IMR-90 (cell line): ENCODE measurements around the gene PPP2R5E. TPM values are rescaled to one million over a fixed set of nuclear protein-coding genes. Genes with fewer than 3 reads are reported as not detected.

ENCODE experiments used
- ATAC-seq: fragments of 200-7000 bp; cut with Tn5 transposase; 2 replicates; pipeline ENCODE4 v1.9.1; 2020; ENCODE audit warnings: low read depth, mild to moderate bottlenecking, moderate library complexity
- BruUV-seq: library from RNA; stranded (reverse); fragments of 400-500 nt; replicated peaks from 2 replicates; lab custom pipeline; 2021; lab: Mats Ljungman, UMichigan
- CTCF ChIA-PET: fragments of 300-600 bp; formaldehyde crosslinking; extraction: SDS; loops from one replicate; lab custom pipeline; 2021; ENCODE audit warnings: antibody characterized with exemption; lab: Yijun Ruan, JAX
- POLR2A ChIA-PET: fragments of 300-600 bp; sonication (Branson Sonifier 250); formaldehyde crosslinking; loops from one replicate; lab custom pipeline; 2022; ENCODE audit warnings: antibody characterized with exemption; ENCODE audit not compliant: unreplicated experiment; lab: Charles Lee
- DNase-seq: peaks from one replicate; pipeline ENCODE4 v3.0.0; 2013
- H2AFZ ChIP-seq: replicated peaks from 2 replicates; pipeline ENCODE3; 2013; ENCODE audit warnings: low read length, mild to moderate bottlenecking; ENCODE audit not compliant: poor library complexity
- H2AK5ac ChIP-seq: 2 replicates; pipeline ENCODE4 v1.6.1; 2013; ENCODE audit warnings: low read depth, low read length, inconsistent platforms
- H2AK9ac ChIP-seq: replicated peaks from 2 replicates; pipeline ENCODE3; 2013; ENCODE audit warnings: mild to moderate bottlenecking, low read depth, low read length, moderate library complexity; ENCODE audit not compliant: poor library complexity
- H2BK120ac ChIP-seq: 2 replicates; pipeline ENCODE4 v1.6.1; 2013; ENCODE audit warnings: low read depth, low read length, inconsistent platforms
- H2BK15ac ChIP-seq: 3 replicates; pipeline ENCODE4 v1.6.1; 2013; ENCODE audit warnings: low read depth, low read length, inconsistent platforms
- H2BK20ac ChIP-seq: 2 replicates; pipeline ENCODE4 v1.6.1; 2013; ENCODE audit warnings: low read depth, mild to moderate bottlenecking, inconsistent platforms, low read length, moderate library complexity
- H2BK5ac ChIP-seq: 2 replicates; pipeline ENCODE4 v1.6.1; 2013; ENCODE audit warnings: mild to moderate bottlenecking, low read depth, low read length, inconsistent platforms; ENCODE audit not compliant: poor library complexity, severe bottlenecking
- H3K14ac ChIP-seq: replicated peaks from 2 replicates; pipeline ENCODE4 v1.6.1; 2013; ENCODE audit warnings: low read depth, low read length, inconsistent platforms
- H3K18ac ChIP-seq: 2 replicates; pipeline ENCODE4 v1.6.1; 2013; ENCODE audit warnings: low read depth, low read length, control low read depth
- H3K23ac ChIP-seq: 2 replicates; pipeline ENCODE4 v1.6.1; 2013; ENCODE audit warnings: low read depth, low read length, inconsistent platforms
- H3K27ac ChIP-seq: 2 replicates; pipeline ENCODE4 v1.5.1; 2013; ENCODE audit warnings: mild to moderate bottlenecking, control low read depth, low read length; ENCODE audit not compliant: insufficient read depth
- H3K27me3 ChIP-seq: 2 replicates; pipeline ENCODE4 v1.6.1; 2013; ENCODE audit warnings: low read length; ENCODE audit not compliant: control insufficient read depth, insufficient read depth
- H3K36me3 ChIP-seq: 2 replicates; pipeline ENCODE4 v1.6.1; 2013; ENCODE audit warnings: low read length, mixed read lengths; ENCODE audit not compliant: control insufficient read depth, insufficient read depth
- H3K4ac ChIP-seq: 2 replicates; pipeline ENCODE4 v1.6.1; 2013; ENCODE audit warnings: low read depth, low read length, inconsistent platforms
- H3K4me1 ChIP-seq: 2 replicates; pipeline ENCODE4 v1.6.1; 2013; ENCODE audit warnings: low read length, mixed read lengths; ENCODE audit not compliant: control insufficient read depth, insufficient read depth
- H3K4me2 ChIP-seq: 2 replicates; pipeline ENCODE4 v1.6.1; 2013; ENCODE audit warnings: low read depth, mild to moderate bottlenecking, control low read depth, low read length, moderate library complexity
- H3K4me3 ChIP-seq: 2 replicates; pipeline ENCODE4 v1.5.1; 2013; ENCODE audit warnings: low read depth, mild to moderate bottlenecking, control low read depth, low read length, moderate library complexity; ENCODE audit not compliant: insufficient read depth
- H3K56ac ChIP-seq: 2 replicates; pipeline ENCODE4 v1.6.1; 2013; ENCODE audit warnings: low read length, inconsistent platforms; ENCODE audit not compliant: insufficient read depth; ENCODE audit errors: extremely low read depth
- H3K79me1 ChIP-seq, 2 experiments: 2 replicates each; pipeline ENCODE4 v1.6.1; 2013; ENCODE audit warnings: low read length in 2 of 2, inconsistent platforms in 1 of 2, low read depth in 1 of 2
- H3K9ac ChIP-seq: 2 replicates; pipeline ENCODE4 v1.6.1; 2013; ENCODE audit warnings: low read depth, low read length, control low read depth
- H3K9me1 ChIP-seq: 2 replicates; pipeline ENCODE4 v1.6.1; 2013; ENCODE audit warnings: low read length, inconsistent platforms; ENCODE audit not compliant: insufficient read depth
- H3K9me3 ChIP-seq: 2 replicates; pipeline ENCODE4 v1.6.1; 2013; ENCODE audit warnings: low read length; ENCODE audit not compliant: control insufficient read depth, insufficient read depth
- H4K20me1 ChIP-seq: 2 replicates; pipeline ENCODE4 v1.6.1; 2013; ENCODE audit warnings: low read length, inconsistent platforms; ENCODE audit not compliant: insufficient read depth
- H4K5ac ChIP-seq: 2 replicates; pipeline ENCODE4 v1.6.1; 2013; ENCODE audit warnings: mild to moderate bottlenecking, low read depth, low read length, control low read depth
- H4K8ac ChIP-seq, 2 experiments: 2 replicates each; pipeline ENCODE4 v1.6.1; 2013; ENCODE audit warnings: low read depth in 2 of 2, low read length in 2 of 2, control low read depth in 1 of 2, inconsistent platforms in 1 of 2
- H4K91ac ChIP-seq: 2 replicates; pipeline ENCODE4 v1.6.1; 2013; ENCODE audit warnings: low read depth, low read length, inconsistent platforms; ENCODE audit not compliant: insufficient read depth
- BHLHE40 ChIP-seq: fragments of 150-350 bp; IDR thresholded peaks from 2 replicates; pipeline ENCODE4 v1.6.1; 2016; ENCODE audit warnings: mild to moderate bottlenecking, low read depth, low read length
- CEBPB ChIP-seq: IDR thresholded peaks from 2 replicates; pipeline ENCODE4 v1.6.1; 2012; ENCODE audit warnings: low read depth, low read length, improper control_type of control experiment
- CHD1 ChIP-seq: IDR thresholded peaks from 2 replicates; pipeline ENCODE4 v1.6.1; 2012; ENCODE audit warnings: low read depth, low read length, improper control_type of control experiment
- CTCF ChIP-seq: conservative IDR thresholded peaks from 2 replicates; pipeline ENCODE4 v1.5.1; 2012; ENCODE audit warnings: mild to moderate bottlenecking, low read depth, low read length, improper control_type of control experiment
- ELK1 ChIP-seq: fragments of 150-350 bp; IDR thresholded peaks from 2 replicates; pipeline ENCODE4 v1.6.1; 2016; ENCODE audit warnings: low read depth, mild to moderate bottlenecking, low read length, moderate library complexity, borderline replicate concordance
- FOS ChIP-seq: fragments of 150-350 bp; IDR thresholded peaks from 2 replicates; pipeline ENCODE4 v1.6.1; 2016; ENCODE audit warnings: low read depth, low read length
- MAFK ChIP-seq: IDR thresholded peaks from 2 replicates; pipeline ENCODE4 v1.6.1; 2012; ENCODE audit warnings: low read depth, low read length, improper control_type of control experiment
- MXI1 ChIP-seq: IDR thresholded peaks from 2 replicates; pipeline ENCODE4 v1.6.1; 2012; ENCODE audit warnings: low read depth, mild to moderate bottlenecking, low read length, moderate library complexity, borderline replicate concordance
- NFE2L2 ChIP-seq: fragments of 150-350 bp; IDR thresholded peaks from 2 replicates; pipeline ENCODE4 v1.6.1; 2016; ENCODE audit warnings: low read depth, mild to moderate bottlenecking, low read length
- POLR2A ChIP-seq: IDR thresholded peaks from 2 replicates; pipeline ENCODE4 v1.6.1; 2012; ENCODE audit warnings: mild to moderate bottlenecking, low read depth, low read length
- RAD21 ChIP-seq: IDR thresholded peaks from 2 replicates; pipeline ENCODE4 v1.6.1; 2012; ENCODE audit warnings: low read length, improper control_type of control experiment
- RCOR1 ChIP-seq: IDR thresholded peaks from 2 replicates; pipeline ENCODE4 v1.6.1; 2012; ENCODE audit warnings: mild to moderate bottlenecking, low read length, improper control_type of control experiment; ENCODE audit not compliant: insufficient replicate concordance
- RFX5 ChIP-seq: IDR thresholded peaks from 2 replicates; pipeline ENCODE4 v1.8.0; 2012; ENCODE audit warnings: low read depth, mild to moderate bottlenecking, low read length, moderate library complexity
- SMC3 ChIP-seq: fragments of 150-350 bp; IDR thresholded peaks from 2 replicates; pipeline ENCODE4 v1.6.1; 2016; ENCODE audit warnings: low read depth, mild to moderate bottlenecking, antibody characterized with exemption, low read length, moderate library complexity
- USF2 ChIP-seq: fragments of 150-350 bp; IDR thresholded peaks from 2 replicates; pipeline ENCODE4 v1.6.1; 2017; ENCODE audit warnings: mild to moderate bottlenecking, antibody characterized with exemption, low read length, low read depth
- WGBS, 2 experiments: methylation state at CpG; one replicate each; pipeline versions ENCODE4 v1.1.5 to v1.1.7; 2013; ENCODE audit warnings: missing lambda C conversion rate in 2 of 2; ENCODE audit not compliant: insufficient read length in 1 of 2; ENCODE audit errors: extremely low coverage in 2 of 2; 5-methylcytosine and 5-hydroxymethylcytosine counted together
- dilution Hi-C: fragments of 300-500 bp; cut with HindIII; formaldehyde crosslinking; loops from one replicate; pipeline ENCODE4 v1.14.3; 2018; ENCODE audit warnings: low sequenced_read_pairs; ENCODE audit not compliant: unreplicated experiment
- in situ Hi-C: fragments of 300-500 bp; cut with MboI; formaldehyde crosslinking; loops from 3 replicates; pipeline ENCODE4 v1.14.3; 2019; ENCODE audit warnings: low sequenced_read_pairs, inconsistent platforms, mixed read lengths
- intact Hi-C: fragments of 100-400 bp; cut with micrococcal nuclease; formaldehyde crosslinking; loops from 2 replicates; pipeline ENCODE4 v1.10.0; 2022
- polyA plus RNA-seq, 3 experiments: library from polyadenylated mRNA; depleted of rRNA; stranded (reverse); fragments of >200 nt; gene quantifications; 2 replicates each; pipeline ENCODE4 v1.2.3, GENCODE V29; 2012; ENCODE audit warnings: low replicate concordance in 1 of 3
- total RNA-seq: library from RNA; depleted of rRNA; stranded (reverse); fragments of >200 nt; gene quantifications from 2 replicates; pipeline ENCODE4 v1.2.3, GENCODE V29; 2012

Gene PPP2R5E
- total and polyA plus RNA-seq, 2 of the 4 experiments (the other 2 are of a cell fraction): 9.7 to 12.2 TPM

- peak; percentile 95 for ATAC-seq
- no peak overlapping the region for H3K18ac ChIP-seq
- H3K36me3 ChIP-seq: peaks cover 11% of the 10 kb centered on the region
- H3K4ac ChIP-seq: no peak overlapping the region
- H2BK5ac ChIP-seq: no peak overlapping the region
- no peak overlapping the region for H4K91ac ChIP-seq
- no peak overlapping the region for H4K8ac ChIP-seq
- dilution Hi-C loops: no loop called here
- H3K27ac ChIP-seq: no peak overlapping the region
- H4K5ac ChIP-seq: no peak overlapping the region
- no TSS peak for BruUV-seq
- no peaks in the 10 kb centered on the region for H3K9me3 ChIP-seq
- 94% methylated on average over 3 of the region's 8 CpGs; no CpG with 5 or more reads in 1 of the 2 experiments for WGBS, 2 experiments
- in situ Hi-C loops: loop anchor here (5.0 to 25.0 kb wide), 2 partner anchors 158 to 373 kb away; no protein-coding TSS in a partner anchor
- no peaks in the 10 kb centered on the region for H3K27me3 ChIP-seq
- no peak overlapping the region for H3K23ac ChIP-seq
- no peak overlapping the region for H2BK20ac ChIP-seq
- H3K9ac ChIP-seq: no peak overlapping the region
- intact Hi-C loops: loop anchor here (1.0 to 2.0 kb wide), 3 partner anchors 154 to 380 kb away; partner anchors contain the start of gene PPP2R5E
- H3K56ac ChIP-seq: no peak overlapping the region
- ChIA-PET POLR2A (no interaction called here), CTCF (interaction anchor here (0.5 to 0.9 kb wide), 15 partner anchors 8 to 1440 kb away, joined by 3 to 5 read pairs (median 3); partner anchors contain the start of genes PPP2R5E and WDR89)
- H4K20me1 ChIP-seq: no peaks in the 10 kb centered on the region
- H3K79me1 ChIP-seq: peaks cover 0 to 4% of the 10 kb centered on the region in 2 experiments; a peak in 3 of 4 replicates
- no peaks in the 10 kb centered on the region for H3K4me1 ChIP-seq
- H2BK120ac ChIP-seq: no peak overlapping the region
- H3K4me3 ChIP-seq: no peak overlapping the region
- no peak overlapping the region for H2BK15ac ChIP-seq
- H2AK9ac ChIP-seq: no peak overlapping the region
- H3K9me1 ChIP-seq: no peaks in the 10 kb centered on the region
- H2AK5ac ChIP-seq: no peak overlapping the region
- no peak overlapping the region for H3K14ac ChIP-seq
- no peak overlapping the region for H3K4me2 ChIP-seq
- H2AFZ ChIP-seq: no peak overlapping the region
- peak; percentile 58 for DNase-seq
- no peak for TF ChIP-seq FOS
- TF ChIP-seq BHLHE40: no peak
- no peak for TF ChIP-seq RCOR1
- TF ChIP-seq RAD21: peak; percentile 89
- no peak for TF ChIP-seq POLR2A
- TF ChIP-seq MXI1: no peak
- peak; percentile 89 for TF ChIP-seq SMC3
- TF ChIP-seq ELK1: no peak
- peak; percentile 85 for TF ChIP-seq CTCF
- TF ChIP-seq CHD1: no peak
- no peak for TF ChIP-seq NFE2L2
- no peak for TF ChIP-seq MAFK
- no peak for TF ChIP-seq RFX5
- TF ChIP-seq USF2: no peak
- no peak for TF ChIP-seq CEBPB
Observed at GRCh38 chr14:63388766-63389431, 154.3 kb downstream of the PPP2R5E start.
